ENCODE results near the gene LCP1. TPM values are rescaled to one million over a fixed set of nuclear protein-coding genes. Genes with fewer than 3 reads are reported as not detected.

LCP1 gene
- total RNA-seq, 1 experiment from 2014 or later, result 32.1 TPM

- no peaks in the 10 kb centered on the region for H3K36me3 ChIP-seq (ENCODE audit: control insufficient read depth, insufficient read depth, low read length)
- H3K36me3 Mint-ChIP-seq (ENCODE audit: insufficient read depth, unreplicated experiment), result peaks cover 12% of the 10 kb centered on the region
- peak overlapping the region; percentile 61 for H3K4me3 Mint-ChIP-seq (ENCODE audit: unreplicated experiment)
- peaks cover 32% of the 10 kb centered on the region for H3K4me1 ChIP-seq
- CTCF ChIA-PET, result interaction anchor here (0.7 to 2.1 kb wide), 3 partner anchors 16 to 174 kb away, joined by 3 to 10 read pairs (median 9); no protein-coding TSS in a partner anchor
- POLR2A ChIA-PET, result interaction anchor here (1.0 kb wide), 1 partner anchor 16 kb away, joined by 3 read pairs; no protein-coding TSS in a partner anchor
- peaks cover 29% of the 10 kb centered on the region for H3K4me1 Mint-ChIP-seq (ENCODE audit: low read depth, unreplicated experiment)
- no peak overlapping the region for H3K4me3 ChIP-seq (ENCODE audit: low read depth, low read length)
- no peaks in the 10 kb centered on the region for H3K9me3 ChIP-seq
- peak overlapping the region; percentile 89 for H3K27ac Mint-ChIP-seq (ENCODE audit: unreplicated experiment)
- BruUV-seq (replicated peaks), result no TSS peak
- H3K9me3 Mint-ChIP-seq (ENCODE audit: unreplicated experiment), result no peaks in the 10 kb centered on the region
- no peak for TF ChIP-seq CTCF (IDR thresholded peaks at IDR 0.05; ENCODE audit: insufficient read depth in 1 of 2, low read depth in 1 of 2, low read length in 1 of 2, severe bottlenecking in 1 of 2, unreplicated experiment in 1 of 2)
- H3K27me3 Mint-ChIP-seq (ENCODE audit: insufficient read depth, unreplicated experiment), result no peaks in the 10 kb centered on the region
- DNase-seq, result no peak
- intact Hi-C loops (cut with micrococcal nuclease; ENCODE audit: unreplicated experiment), result loop anchor here (1.0 kb wide), 1 partner anchor 7 kb away; no protein-coding TSS in a partner anchor
- H3K27me3 ChIP-seq (replicated peaks; ENCODE audit: control insufficient read depth, insufficient read depth, low read length), result no peaks in the 10 kb centered on the region
Measured at GRCh38 chr13:46142776-46143175, 39.2 kb downstream of the LCP1 start.

- POLR2A ChIA-PET, result no interaction called here
- no peak for TF ChIP-seq CTCF (IDR thresholded peaks at IDR 0.05; ENCODE audit: insufficient read depth in 1 of 2, low read depth in 1 of 2, low read length in 1 of 2, severe bottlenecking in 1 of 2, unreplicated experiment in 1 of 2)
- no peaks in the 10 kb centered on the region for H3K9me3 Mint-ChIP-seq (ENCODE audit: unreplicated experiment)
Measured at GRCh38 chr13:46140044-46140443, 41.9 kb downstream of the LCP1 start.

GRCh38 chr13:46137627-46138317, 44.2 kb downstream of the LCP1 start:
- no peaks in the 10 kb centered on the region for H3K27me3 Mint-ChIP-seq (ENCODE audit: insufficient read depth, unreplicated experiment)
- ChIA-PET POLR2A (interaction anchor here (0.5 kb wide), 1 partner anchor 11 kb away, joined by 3 read pairs; no protein-coding TSS in a partner anchor), CTCF (no interaction called here)
- peaks cover 33% of the 10 kb centered on the region for H3K4me1 Mint-ChIP-seq (ENCODE audit: low read depth, unreplicated experiment)
- no peak overlapping the region for H3K4me3 Mint-ChIP-seq (ENCODE audit: unreplicated experiment)
- H3K4me1 ChIP-seq, result peaks cover 34% of the 10 kb centered on the region
- no peaks in the 10 kb centered on the region for H3K9me3 Mint-ChIP-seq (ENCODE audit: unreplicated experiment)
- peaks cover 4% of the 10 kb centered on the region for H3K36me3 Mint-ChIP-seq (ENCODE audit: insufficient read depth, unreplicated experiment)
- no peaks in the 10 kb centered on the region for H3K36me3 ChIP-seq (ENCODE audit: control insufficient read depth, insufficient read depth, low read length)
- DNase-seq, result no peak
- no peak for TF ChIP-seq CTCF (IDR thresholded peaks at IDR 0.05; ENCODE audit: insufficient read depth in 1 of 2, low read depth in 1 of 2, low read length in 1 of 2, severe bottlenecking in 1 of 2, unreplicated experiment in 1 of 2)
- no peak overlapping the region for H3K4me3 ChIP-seq (ENCODE audit: low read depth, low read length)
- H3K27me3 ChIP-seq (replicated peaks; ENCODE audit: control insufficient read depth, insufficient read depth, low read length), result no peaks in the 10 kb centered on the region
- intact Hi-C loops (cut with micrococcal nuclease; ENCODE audit: unreplicated experiment), result no loop called here
- H3K27ac Mint-ChIP-seq (ENCODE audit: unreplicated experiment), result no peak overlapping the region
- no TSS peak for BruUV-seq (replicated peaks)
- H3K9me3 ChIP-seq, result no peaks in the 10 kb centered on the region

More at GRCh38 chr13:46140044-46140443, 41.9 kb downstream of the LCP1 start:
- Histone ChIP-seq H3K27me3 (replicated peaks; ENCODE audit: control insufficient read depth, insufficient read depth, low read length) (no peaks in the 10 kb centered on the region), H3K4me3 (ENCODE audit: low read depth, low read length) (no peak overlapping the region), H3K9me3 (no peaks in the 10 kb centered on the region), H3K4me1 (peaks cover 43% of the 10 kb centered on the region), H3K36me3 (ENCODE audit: control insufficient read depth, insufficient read depth, low read length) (no peaks in the 10 kb centered on the region)
- intact Hi-C loops (cut with micrococcal nuclease; ENCODE audit: unreplicated experiment), result no loop called here
- Mint-ChIP-seq H3K4me1 (ENCODE audit: low read depth, unreplicated experiment) (peaks cover 38% of the 10 kb centered on the region), H3K4me3 (ENCODE audit: unreplicated experiment) (no peak overlapping the region), H3K36me3 (ENCODE audit: insufficient read depth, unreplicated experiment) (peaks cover 16% of the 10 kb centered on the region), H3K27ac (ENCODE audit: unreplicated experiment) (no peak overlapping the region), H3K27me3 (ENCODE audit: insufficient read depth, unreplicated experiment) (no peaks in the 10 kb centered on the region)
- CTCF ChIA-PET, result interaction anchor here (2.2 kb wide), 1 partner anchor 14 kb away, joined by 5 read pairs; no protein-coding TSS in a partner anchor
- no TSS peak for BruUV-seq (replicated peaks)
- DNase-seq, result no peak
